GM18519 (cell line): ENCODE data around the gene SLC18A2.
"Not testable (repeated sequence)": the region's sequence is repeated elsewhere in the genome, so short reads cannot be mapped to it uniquely, and the experiment has no call there.

Source experiments
- ATAC-seq: cut with Tn5 transposase; IDR thresholded peaks from one replicate; pipeline ENCODE4 v1.9.1; 2021; ENCODE audit warnings: mild to moderate bottlenecking, moderate library complexity; ENCODE audit not compliant: unreplicated experiment, low FRiP score

SLC18A2 gene

DNA sequence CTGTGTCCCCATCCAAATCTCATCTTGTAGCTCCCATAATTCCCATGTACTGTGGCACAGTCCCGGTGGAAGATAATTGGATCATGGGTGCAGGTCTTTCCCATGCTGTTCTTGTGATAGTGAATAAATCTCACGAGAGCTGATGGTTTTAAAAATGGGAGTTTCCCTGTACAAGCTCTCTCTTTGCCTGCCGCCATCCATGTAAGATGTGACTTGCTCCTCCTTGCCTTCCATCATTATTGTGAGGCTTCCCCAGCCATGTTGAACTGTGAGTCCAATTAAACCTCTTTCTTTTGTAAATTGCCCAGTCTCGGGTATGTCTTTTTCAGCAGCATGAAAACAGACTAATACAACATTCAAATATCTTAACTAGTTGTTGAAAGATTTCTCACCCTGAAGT is 10.8 kb upstream of the SLC18A2 start:
- ATAC-seq: not testable (repeated sequence)

DNA sequence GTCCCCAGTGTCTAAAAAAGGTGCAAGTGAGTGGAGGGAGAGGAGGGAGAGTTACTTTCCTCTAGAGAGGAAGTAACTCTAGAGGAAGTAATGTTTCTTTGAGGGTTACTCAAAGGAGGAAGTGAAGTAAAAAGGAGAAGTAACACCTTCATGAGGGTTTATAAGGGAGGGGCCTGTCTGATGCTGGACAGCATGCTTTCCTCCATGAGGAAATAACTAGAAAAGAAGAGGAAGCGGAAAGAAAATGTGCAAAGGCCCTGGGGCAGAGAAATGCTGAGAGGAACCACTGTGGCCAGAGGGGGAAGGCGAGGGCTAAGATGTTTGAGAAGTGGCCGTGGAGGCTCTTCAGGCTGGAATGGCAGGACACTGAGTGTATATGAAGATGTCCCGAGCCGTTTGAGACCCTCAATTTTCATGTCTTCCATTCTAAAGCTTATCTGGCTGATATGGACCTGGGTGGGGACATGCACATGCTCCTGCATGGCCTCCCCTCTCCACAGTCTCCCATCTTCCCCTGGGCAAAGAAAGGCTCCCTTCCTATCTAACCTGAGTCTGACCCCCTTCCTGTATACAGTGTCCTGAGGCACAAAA is 3.4 kb upstream of the SLC18A2 start:
- no peak for ATAC-seq

DNA sequence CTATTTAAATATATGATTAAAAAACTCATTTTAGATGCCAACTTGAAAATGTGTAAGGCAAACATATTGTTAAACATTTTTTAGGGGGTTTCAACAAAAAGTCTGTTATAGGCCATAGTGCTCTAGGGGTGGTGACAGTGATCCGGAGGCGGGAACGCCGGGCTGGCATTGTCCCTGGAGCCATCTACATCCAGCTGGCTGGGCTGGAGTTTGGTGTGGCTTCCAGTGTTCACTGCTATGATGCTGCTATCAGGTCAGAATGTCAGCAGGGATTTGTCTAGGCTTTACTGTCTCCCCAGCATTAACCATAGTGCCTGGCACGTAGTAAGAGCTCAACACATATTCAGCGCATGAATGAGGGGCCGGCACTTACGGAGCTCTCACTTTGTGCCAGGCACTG is 1.9 kb upstream of the SLC18A2 start:
- no peak for ATAC-seq

DNA sequence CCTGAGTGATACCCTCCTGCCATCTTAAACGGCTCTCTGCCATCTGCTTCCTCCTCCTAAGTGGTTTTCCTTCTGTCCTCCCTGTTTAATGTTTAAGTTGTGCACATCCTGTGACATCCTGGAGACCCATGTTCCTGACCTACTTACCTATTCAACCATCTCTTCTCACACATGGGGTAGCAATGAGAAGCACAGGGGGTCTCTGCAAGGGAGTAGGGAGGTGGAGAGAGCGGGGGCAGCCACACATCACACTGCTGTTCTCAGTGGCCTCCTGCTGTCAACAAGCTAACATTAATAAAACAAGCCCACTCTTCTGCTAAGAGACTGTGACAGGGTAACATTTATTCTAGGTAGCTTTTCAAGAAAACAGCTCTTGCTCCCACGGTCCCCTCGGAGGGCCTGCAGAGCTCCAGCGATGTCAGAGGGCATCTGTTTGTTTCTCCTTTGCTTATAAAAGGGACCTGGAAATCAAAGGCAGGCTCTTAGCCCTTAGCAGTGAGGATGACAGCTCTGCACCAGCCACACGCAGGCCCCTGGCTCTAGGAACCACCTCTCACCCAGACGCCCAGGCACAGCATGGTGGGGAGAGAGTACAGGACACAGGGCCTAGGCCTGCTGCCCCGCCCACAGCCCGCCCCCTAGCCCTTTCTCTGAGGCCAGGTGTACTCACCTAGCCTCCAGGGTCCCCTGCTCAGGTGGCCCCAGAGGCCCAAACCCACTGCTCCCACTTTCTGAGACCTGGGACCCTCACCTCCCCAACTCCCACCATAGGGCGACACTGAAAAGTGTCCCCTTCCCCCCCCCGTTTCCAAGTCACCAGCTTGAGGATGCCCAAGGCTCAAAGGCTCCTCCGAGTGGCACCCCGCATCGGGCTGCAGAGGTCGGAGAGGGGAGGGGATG is 943 bp upstream of the SLC18A2 start:
- no peak for ATAC-seq

DNA sequence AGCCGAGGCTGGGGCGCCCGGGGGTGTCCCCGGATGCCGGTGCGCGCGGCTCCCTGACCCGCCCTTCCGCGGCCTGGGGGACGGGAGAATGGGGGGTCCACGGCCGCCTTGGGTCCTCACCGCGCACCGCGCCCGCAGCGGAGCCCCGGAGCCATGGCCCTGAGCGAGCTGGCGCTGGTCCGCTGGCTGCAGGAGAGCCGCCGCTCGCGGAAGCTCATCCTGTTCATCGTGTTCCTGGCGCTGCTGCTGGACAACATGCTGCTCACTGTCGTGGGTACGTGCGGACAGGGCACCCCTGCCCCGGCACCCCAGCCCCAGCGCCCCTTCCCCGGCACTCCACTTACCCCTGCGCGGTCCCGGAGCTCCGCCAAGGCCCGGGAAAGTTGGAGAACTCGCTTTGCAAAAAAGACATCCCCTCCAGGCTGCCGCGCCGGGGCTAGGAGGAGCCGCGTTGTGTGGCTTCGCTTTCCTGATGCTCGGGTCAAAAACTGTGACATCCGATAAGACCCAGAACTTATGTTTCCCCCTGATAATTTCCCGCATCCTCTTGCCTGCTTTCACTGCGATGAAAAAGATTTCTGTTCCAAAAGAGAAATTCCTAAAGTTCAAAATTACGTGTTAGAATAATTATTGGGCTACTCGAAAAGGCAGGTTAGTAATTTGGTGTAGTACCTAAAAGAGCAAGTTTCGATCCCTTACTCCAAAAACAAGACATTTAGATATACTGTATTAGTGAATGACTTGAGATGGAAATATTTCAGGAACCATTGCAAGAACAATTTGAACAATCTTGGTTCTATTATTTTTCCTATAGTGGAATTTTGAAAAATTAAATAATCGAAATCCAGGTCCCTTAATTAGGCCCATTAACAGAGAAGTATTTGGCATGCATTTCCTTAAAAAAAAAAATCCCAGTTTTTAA is 888 bp downstream of the SLC18A2 start:
- no peak for ATAC-seq

DNA sequence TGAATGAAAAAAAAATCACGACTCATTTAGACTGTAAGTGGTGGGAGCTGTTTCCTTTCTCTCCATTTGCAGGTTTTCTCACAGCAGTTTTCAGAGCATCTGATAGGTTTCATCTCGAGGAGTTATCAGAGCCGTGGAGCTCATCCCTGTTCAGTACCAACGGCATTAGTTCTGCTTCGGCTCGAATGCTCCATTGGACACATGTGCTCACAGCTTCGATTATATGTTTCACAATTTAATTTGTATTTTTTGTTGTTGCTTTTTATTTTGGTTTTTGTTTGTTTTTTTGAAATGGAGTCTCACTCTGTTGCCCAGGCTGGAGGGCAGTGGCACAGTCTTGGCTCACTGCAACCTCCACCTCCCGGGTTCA is 1.5 kb downstream of the SLC18A2 start:
- no peak for ATAC-seq

DNA sequence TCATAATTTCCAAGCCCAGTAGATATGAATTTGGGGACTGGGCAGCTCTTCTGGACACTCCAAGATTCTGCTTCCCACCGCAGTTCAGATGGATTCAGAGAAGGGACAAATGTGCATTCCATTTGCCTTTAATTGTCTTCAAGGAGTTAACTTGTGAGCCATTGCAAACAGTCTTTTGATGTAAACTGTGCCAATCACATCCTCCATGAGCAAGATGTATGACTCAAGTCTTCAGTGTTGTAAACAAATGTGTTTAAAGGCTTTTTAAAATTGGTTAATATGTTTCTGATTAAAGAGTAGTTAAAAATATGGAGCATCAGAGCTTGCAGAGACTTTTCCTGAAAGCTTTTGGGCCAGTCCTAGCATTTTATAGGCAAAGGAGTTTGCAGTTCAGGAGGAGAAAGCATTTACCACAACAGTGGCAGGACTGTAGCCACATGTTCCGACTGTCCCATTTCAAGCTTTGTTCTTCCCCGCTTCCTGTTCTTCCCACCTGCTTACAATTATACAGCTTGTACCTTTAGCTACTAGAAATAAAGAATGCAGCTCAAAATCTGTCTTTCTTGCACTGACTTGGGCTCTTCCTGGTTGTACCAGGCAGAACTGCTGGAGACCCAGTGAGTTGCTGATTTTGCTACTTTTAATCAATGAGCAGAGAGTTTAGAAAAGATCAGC is 6.2 kb downstream of the SLC18A2 start:
- ATAC-seq: no peak

DNA sequence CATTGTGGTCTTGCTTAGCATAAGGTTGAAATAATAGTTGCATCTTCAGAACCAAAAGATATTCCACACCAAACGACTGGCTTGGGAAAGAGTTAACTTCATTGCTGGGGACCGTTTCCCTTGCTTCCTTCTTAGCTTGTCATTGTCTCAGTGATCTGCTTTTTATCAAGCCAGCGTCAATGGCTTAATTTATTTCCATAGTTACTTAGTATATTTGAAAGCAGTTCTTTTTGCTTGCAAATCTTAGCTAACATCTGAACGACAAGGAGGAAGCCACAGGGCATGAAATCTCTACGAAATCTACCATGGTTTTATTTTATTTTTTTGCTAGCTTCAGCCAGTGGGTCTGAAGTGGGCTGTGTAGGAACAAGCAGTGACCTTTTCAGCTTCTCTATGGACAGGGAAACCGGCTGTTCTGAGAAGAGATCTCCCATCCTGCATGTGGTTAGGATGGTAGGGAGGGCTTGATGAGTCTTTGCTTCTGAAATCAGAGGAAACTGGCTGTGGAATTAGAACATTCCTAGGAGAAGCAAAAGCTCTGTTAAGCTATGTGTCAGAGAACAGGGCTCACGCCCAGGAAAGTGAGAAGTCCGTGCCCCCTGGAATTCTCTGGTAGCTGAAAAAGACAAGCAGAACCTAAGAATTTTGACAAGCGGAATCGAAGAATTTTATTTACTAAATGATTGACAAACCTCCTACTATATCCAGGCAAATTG is 8.0 kb downstream of the SLC18A2 start:
- ATAC-seq: no peak

DNA sequence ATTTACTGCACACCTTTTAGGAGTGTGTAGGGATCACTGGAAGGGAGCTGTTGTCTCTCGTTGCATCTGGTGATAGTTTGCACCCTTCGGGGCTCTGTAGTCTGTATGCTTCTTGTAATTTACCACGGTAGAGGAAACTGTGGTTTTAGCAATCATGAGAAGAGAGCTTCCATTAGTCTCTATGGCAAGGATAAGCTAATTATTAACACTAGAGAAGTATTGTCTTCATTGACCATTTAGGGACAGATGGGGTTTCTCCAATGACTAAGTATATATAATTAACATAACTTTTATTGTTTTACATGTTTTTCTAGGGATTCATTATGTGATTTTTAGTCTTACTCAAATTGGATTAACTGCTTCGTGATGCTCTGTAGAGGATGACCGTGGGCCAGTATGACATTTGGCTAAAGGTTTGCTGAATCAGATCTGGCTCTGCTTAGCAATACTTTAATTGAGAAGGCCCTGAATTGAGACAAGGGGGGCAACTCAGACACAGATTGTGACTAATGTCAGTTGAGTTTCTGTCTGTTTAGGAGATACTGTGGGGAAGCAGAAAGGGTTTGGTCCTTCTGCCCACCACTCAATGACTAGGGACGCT is 8.7 kb downstream of the SLC18A2 start:
- no peak for ATAC-seq

DNA sequence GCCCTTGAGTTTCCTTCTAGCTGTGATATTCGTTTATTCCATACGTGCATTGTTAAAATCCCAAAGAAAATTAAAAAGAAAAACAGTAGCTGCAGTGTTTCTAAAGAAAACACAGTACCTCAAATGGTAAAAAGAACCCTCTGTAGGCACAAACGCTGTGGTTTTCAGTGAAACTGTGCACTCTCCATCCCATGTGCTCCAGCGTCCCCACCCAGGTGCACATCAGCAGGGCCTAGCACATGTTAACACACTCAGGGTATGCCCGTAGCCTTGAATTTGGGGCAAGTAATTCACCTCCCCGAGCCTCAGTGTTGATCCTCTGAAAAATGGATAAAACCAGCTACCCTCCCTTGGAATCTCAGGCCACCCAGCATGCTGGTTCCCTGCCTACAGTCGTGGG is 9.5 kb downstream of the SLC18A2 start:
- ATAC-seq: no peak

DNA sequence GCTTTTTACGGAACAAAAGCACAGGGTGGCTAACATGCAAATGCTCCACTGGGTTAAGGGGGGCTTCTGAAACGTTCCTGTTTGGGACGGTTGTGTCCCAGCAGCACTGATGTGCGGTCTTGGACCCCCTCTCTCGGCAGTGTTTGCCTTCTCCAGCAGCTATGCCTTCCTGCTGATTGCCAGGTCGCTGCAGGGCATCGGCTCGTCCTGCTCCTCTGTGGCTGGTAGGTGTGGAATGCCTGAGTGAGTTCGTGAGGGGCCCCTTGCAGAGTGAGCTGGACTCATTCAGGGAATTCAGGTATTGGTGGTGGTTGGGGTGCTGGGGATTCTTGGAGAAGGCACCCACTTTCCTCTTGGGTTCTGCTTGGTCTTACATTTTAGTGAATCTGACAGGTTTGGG is 13.0 kb downstream of the SLC18A2 start:
- ATAC-seq: no peak

DNA sequence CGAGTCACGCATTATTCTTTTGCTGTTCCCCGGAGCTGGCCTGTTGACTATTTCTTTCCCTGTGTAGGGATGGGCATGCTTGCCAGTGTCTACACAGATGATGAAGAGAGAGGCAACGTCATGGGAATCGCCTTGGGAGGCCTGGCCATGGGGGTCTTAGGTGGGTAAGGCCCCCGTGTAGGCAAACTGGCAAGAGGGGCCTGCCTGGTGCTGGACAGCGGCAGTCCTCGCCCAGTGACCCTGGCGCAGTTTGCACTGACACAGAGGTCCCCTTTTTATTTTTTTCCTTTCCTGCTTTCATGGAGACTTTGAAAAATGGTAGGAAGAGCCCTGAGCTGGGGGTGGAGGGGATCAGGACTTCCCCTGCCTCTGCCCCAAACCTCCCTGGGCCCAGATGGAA is 13.4 kb downstream of the SLC18A2 start:
- ATAC-seq: no peak

DNA sequence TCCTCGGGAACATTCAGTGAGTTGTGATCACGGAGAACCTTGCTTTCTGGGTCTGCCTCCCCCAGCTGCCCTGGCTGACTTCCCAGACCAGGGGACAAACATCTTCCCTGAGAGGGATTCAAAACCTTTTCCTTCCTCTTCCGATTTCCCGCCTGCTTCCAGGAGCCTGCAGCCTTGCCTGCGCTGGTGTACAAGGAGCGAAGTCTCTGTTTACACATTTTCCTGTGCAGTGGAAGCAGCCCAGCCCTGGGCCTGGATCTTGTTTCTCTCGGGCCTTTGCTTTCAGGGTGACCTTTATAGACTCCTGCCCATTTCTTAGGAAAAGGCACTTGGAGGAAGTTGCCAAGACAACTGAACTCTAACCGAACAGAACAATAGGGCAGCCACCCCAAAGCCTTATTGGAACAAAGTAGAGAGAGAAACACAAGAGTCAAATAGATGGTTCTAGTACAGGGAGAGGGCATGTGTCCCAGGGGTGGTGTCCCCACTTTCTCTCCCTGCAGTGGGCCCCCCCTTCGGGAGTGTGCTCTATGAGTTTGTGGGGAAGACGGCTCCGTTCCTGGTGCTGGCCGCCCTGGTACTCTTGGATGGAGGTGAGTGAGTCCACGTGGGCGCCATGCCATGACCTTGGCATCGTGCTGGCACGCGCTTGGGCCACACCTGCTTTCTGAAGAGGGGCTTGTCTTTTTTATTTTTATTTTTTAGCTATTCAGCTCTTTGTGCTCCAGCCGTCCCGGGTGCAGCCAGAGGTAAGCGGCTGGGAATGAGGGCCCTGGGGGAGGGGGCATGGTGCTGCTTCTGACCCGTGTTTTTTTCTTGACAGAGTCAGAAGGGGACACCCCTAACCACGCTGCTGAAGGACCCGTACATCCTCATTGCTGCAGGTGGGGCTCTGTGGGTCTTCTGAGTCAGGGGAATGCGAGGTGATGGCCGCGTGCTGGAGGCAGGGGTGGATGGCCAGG is 14.1 kb downstream of the SLC18A2 start:
- no peak for ATAC-seq

DNA sequence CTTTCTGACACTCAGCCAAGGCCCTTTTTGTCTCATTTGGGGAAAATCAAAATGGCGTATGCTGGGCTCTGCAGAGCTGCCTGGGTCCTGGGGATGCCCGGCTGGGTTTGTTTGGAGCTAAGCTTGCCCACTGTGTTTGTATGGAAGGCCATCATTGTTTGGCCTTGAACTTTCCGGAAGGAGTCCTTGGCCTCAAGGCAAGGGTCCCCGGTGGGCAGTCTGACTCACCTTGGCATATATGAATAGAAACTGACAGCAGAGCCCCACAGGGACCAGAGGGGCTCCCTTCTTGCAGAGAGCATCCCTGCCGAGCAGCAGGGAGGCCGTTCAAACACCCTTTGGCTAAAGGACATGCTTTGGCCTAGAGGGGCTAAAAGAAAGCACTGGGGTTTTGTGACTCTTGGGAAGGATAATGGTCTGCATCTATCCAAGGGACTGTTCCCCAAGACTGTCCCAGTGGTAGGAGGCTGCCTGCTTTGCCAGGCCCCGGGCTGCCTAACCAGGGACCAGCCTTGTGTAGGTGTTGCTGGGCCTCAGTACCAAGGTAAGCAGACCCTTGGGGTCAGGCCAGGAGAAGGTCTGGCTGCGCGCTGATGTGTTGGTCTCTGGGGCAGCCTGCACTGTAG is 15.0 kb downstream of the SLC18A2 start:
- ATAC-seq: no peak

DNA sequence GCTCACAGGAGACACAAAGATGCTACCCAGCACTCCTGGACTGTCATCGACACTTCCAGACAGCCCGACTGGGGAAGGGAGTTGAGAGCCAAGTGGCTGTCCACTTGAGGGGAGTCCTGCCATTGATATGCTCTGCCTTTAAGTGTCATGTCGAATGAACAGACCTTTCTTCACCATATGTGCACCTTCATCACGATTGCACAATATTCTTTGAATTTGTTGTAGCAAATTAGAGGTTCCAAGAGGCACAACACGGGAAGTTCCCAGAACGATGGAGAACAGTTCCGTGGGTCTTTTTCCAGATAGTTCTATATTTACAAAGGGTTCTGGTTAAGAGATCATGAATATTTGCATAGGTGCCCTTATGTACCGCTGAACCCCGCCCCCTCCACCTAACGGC is 16.0 kb downstream of the SLC18A2 start:
- ATAC-seq: no peak

DNA sequence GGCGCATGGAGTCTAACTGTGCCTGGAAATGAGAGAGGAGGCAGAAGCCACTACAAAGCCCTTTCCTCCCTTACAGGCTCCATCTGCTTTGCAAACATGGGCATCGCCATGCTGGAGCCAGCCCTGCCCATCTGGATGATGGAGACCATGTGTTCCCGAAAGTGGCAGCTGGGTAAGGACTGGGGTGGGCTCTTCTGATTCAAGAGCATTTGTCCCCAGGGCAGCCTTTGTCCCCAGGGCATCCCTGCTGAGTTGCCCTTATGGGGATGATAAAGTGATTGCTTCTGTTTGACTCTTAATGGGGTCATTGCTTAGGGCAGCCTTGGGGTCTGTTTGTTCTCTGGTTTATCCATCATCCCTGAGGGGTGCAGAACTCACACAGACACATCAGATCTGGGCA is 16.8 kb downstream of the SLC18A2 start:
- no peak for ATAC-seq

DNA sequence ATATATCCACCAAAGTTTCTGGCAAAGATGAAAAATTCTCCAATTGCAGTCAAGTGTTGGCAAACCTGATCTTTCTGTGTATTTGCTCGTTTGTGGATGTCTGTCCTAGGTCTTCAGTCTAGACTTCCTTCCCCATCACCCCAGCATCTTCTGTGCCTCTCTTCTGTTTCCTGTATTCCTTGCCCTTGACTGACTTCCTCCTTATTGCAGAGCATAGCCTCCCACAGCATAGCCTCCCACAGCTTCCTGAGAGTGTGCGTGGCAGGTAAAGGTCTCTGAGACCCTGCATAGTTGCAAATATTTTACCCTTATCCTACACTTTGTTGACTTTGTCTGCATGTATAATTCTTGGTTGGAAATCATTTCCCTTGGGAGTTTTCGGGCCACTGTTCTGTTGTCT is 18.4 kb downstream of the SLC18A2 start:
- ATAC-seq: no peak

DNA sequence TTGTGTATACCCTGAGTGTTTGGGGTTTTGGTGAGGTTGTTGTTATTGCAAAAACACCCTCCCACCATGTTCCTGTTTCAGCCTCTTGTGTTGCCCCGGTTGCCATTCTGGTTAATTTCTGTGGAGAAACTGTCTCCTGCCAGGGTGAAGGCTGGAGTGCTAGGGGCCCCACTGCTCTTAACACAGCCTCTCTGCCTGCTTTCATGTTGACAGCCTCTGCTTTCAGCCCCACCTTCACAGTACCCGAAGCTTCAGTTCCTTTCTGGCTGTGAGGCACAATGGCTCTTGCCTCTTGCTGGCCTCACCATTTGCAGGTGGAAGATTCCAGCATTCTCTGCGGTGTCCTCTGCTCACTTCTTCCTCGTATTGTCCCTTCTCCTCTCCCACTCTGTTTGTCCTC is 19.2 kb downstream of the SLC18A2 start:
- no peak for ATAC-seq
